HL-60 (cell line): ENCODE measurements around the gene SDHA.
"Not testable (repeated sequence)": the region's sequence is repeated elsewhere in the genome, so short reads cannot be mapped to it uniquely, and the experiment has no call there.

Experiments used
- DNase-seq, 2 experiments: peaks; one replicate each; pipeline ENCODE4 v3.0.0-alpha.2; 2010 to 2020; ENCODE audit warnings: low read depth in 1 of 2, low spot score in 1 of 2
- H3K27ac ChIP-seq: fragments of 250-450 bp; sonication (Bioruptor Pico); replicated peaks from 2 replicates; pipeline ENCODE4 v1.5.1; 2020; ENCODE audit warnings: mild to moderate bottlenecking, moderate library complexity
- H3K27me3 ChIP-seq: fragments of 250-450 bp; sonication (Bioruptor Pico); 2 replicates; pipeline ENCODE4 v1.5.1; 2021; ENCODE audit warnings: mild to moderate bottlenecking, moderate library complexity; ENCODE audit not compliant: insufficient read depth, poor library complexity, severe bottlenecking
- H3K4me3 ChIP-seq: replicated peaks from 2 replicates; pipeline ENCODE4 v1.5.1; 2011; ENCODE audit warnings: mild to moderate bottlenecking, control low read depth, low read length; ENCODE audit not compliant: insufficient read depth
- GABPA ChIP-seq: IDR thresholded peaks from 2 replicates; pipeline ENCODE4 v1.6.1; 2012; ENCODE audit warnings: low read depth
- POLR2AphosphoS5 ChIP-seq: IDR thresholded peaks from 2 replicates; pipeline ENCODE4 v1.6.1; 2012; ENCODE audit warnings: low read depth
- SPI1 ChIP-seq: IDR thresholded peaks from 2 replicates; pipeline ENCODE4 v1.6.1; 2012; ENCODE audit warnings: low read depth, mild to moderate bottlenecking, borderline replicate concordance
- TF ChIP-seq, protein P1 (sequence below): IDR thresholded peaks from 2 replicates; pipeline ENCODE4 v1.6.1; 2012; ENCODE audit warnings: low read depth; ENCODE audit not compliant: insufficient replicate concordance
- TF ChIP-seq, protein P2 (sequence below): IDR thresholded peaks from one replicate; pipeline ENCODE4 v1.5.1; 2011; ENCODE audit warnings: low read length, control low read depth, inconsistent platforms; ENCODE audit not compliant: insufficient read depth

The SDHA gene

DNA sequence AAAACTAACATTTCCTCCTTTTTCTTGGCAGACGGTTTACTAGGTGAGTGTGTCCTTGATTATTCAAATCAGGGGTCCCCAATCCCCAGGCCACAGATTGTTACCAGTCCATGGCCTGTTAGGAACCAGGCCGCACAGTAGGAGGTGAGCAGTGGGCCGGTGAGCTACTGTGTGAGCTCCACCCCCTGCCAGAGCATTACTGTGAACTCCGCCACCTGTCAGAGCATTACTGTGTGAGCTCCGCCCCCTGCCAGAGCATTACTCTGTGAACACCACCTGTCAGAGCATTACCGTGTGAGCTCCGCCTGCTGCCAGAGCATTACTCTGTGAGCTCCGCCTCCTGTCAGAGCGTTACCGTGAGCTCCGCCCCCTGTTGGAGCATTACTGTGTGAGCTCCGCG, 39.0 kb downstream of the SDHA start:
- TF ChIP-seq SPI1: no peak
- TF ChIP-seq, protein P1, sequence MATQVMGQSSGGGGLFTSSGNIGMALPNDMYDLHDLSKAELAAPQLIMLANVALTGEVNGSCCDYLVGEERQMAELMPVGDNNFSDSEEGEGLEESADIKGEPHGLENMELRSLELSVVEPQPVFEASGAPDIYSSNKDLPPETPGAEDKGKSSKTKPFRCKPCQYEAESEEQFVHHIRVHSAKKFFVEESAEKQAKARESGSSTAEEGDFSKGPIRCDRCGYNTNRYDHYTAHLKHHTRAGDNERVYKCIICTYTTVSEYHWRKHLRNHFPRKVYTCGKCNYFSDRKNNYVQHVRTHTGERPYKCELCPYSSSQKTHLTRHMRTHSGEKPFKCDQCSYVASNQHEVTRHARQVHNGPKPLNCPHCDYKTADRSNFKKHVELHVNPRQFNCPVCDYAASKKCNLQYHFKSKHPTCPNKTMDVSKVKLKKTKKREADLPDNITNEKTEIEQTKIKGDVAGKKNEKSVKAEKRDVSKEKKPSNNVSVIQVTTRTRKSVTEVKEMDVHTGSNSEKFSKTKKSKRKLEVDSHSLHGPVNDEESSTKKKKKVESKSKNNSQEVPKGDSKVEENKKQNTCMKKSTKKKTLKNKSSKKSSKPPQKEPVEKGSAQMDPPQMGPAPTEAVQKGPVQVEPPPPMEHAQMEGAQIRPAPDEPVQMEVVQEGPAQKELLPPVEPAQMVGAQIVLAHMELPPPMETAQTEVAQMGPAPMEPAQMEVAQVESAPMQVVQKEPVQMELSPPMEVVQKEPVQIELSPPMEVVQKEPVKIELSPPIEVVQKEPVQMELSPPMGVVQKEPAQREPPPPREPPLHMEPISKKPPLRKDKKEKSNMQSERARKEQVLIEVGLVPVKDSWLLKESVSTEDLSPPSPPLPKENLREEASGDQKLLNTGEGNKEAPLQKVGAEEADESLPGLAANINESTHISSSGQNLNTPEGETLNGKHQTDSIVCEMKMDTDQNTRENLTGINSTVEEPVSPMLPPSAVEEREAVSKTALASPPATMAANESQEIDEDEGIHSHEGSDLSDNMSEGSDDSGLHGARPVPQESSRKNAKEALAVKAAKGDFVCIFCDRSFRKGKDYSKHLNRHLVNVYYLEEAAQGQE: no peak
- TF ChIP-seq, protein P2, sequence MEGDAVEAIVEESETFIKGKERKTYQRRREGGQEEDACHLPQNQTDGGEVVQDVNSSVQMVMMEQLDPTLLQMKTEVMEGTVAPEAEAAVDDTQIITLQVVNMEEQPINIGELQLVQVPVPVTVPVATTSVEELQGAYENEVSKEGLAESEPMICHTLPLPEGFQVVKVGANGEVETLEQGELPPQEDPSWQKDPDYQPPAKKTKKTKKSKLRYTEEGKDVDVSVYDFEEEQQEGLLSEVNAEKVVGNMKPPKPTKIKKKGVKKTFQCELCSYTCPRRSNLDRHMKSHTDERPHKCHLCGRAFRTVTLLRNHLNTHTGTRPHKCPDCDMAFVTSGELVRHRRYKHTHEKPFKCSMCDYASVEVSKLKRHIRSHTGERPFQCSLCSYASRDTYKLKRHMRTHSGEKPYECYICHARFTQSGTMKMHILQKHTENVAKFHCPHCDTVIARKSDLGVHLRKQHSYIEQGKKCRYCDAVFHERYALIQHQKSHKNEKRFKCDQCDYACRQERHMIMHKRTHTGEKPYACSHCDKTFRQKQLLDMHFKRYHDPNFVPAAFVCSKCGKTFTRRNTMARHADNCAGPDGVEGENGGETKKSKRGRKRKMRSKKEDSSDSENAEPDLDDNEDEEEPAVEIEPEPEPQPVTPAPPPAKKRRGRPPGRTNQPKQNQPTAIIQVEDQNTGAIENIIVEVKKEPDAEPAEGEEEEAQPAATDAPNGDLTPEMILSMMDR: no peak
- no peak for TF ChIP-seq GABPA
- TF ChIP-seq POLR2AphosphoS5: no peak
- DNase-seq: no peak
- H3K4me3 ChIP-seq: no peak overlapping the region

DNA sequence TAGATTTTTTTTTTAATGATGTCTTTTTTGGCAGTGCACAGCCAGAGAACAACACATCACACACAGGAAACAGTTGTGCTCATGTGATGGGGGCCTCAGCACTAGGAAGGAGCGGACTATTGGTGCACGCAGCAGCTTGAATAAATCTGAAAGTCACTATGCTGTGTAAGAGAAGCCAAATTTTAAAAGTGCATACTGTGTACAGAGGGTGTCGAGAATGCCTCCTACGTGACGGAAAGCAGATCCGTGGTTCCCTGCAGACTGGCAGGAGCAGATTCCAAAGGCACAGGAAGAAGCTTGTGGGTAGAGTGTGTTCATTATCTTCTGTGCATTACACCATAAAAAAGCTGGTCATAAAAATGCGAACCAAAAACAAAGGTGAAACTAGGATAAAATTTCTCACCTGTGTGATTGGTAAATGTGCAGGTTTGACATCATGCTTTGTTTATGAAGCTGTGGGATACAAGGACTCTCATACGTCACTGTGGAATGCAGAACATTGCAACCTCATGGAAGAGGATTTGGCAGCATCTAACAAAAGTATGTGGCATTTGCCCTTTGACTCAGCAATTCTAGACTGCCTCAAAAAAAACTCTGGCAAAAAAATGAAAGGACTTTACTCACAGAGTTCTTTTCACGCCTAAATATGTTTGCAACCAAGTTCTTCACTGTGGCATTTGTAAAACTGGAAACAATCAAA, 45.3 kb downstream of the SDHA start:
- DNase-seq, H3K27ac ChIP-seq, H3K4me3 ChIP-seq, H3K27me3 ChIP-seq: not testable (repeated sequence)

More for the DNA sequence above, 39.0 kb downstream of the SDHA start:
- no peak overlapping the region for H3K27ac ChIP-seq
- no peaks in the 10 kb centered on the region for H3K27me3 ChIP-seq

DNA sequence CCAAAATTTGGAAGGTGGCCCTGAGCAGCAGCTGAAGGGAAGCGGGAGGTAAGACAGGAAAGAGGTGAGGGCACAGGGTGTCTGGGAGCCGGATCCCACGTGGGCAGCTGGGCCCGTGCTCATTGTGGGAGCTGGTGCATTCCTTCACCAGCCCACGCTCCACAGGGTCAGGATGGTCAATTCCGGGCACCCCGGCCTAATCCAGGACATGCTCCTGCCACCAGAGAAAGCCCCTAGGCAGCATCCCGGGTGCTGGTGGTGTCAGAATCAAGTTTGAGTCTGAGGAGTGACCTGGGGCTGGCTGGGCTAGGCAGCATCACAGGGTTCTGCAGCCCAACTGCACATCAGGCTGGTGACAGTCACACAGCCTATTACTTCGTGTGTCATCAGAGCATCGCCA, 46.2 kb downstream of the SDHA start:
- DNase-seq: no peak
- Histone ChIP-seq H3K27ac (no peak overlapping the region), H3K27me3 (no peaks in the 10 kb centered on the region), H3K4me3 (no peak overlapping the region)
- TF ChIP-seq SPI1 (no peak), POLR2AphosphoS5 (no peak), GABPA (no peak)
- TF ChIP-seq, protein P1: no peak
- TF ChIP-seq, protein P2: no peak

DNA sequence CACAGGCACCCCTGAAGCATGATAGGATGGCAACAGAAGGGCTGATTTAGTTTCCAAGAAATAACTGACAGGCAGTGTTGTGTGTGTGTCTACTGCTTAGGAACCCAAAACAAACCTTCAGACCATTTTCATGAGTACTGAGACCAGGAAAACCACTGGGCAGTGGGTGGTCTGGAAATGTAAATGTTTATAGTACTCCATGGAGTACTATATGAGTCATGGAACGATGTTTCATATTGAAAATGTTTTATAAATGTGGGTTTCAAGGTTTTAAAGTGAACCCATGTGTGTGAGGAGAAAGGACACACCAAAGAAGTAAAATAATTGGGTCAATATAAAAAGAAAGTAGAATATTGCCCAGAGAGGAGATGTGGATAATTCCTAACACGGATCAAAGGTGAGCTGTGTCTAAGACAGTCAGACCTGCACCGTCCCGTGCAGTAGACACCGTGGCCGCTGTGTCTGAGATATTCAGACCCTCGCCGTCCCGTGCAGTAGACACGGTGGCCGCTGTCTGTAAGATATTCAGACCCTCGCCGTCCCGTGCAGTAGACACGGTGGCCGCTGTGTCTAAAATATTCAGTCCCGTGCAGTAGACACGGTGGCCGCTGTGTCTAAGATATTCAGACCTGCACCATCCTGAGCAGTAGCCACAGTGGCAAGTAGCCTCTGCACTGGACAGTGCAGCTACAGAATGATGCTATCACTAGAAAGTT, 48.3 kb downstream of the SDHA start:
- not testable (repeated sequence) for H3K4me3 ChIP-seq, H3K27me3 ChIP-seq, DNase-seq, H3K27ac ChIP-seq

DNA sequence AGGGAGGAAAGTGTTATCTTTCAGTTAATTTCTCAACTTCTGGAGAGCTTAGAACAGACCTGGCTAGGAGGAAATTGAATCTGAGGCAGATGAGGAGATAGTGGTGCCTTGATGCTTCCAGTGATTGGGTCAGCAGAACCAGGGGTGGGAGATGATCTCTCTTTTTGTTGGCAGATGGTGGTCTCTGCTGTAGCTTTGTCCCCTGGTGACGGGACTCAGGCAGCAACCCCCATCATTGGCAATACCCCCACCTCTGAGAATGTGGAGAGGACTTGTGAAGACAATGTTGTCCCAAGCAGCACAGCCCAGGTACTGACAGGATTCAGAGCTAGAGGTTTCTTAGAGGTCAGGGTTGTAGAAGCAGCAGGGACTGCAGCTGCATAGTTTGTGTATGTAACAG, 49.6 kb downstream of the SDHA start:
- no peak for DNase-seq
- H3K4me3 ChIP-seq: no peak overlapping the region
- no peaks in the 10 kb centered on the region for H3K27me3 ChIP-seq
- no peak overlapping the region for H3K27ac ChIP-seq
- TF ChIP-seq, protein P2: no peak
- TF ChIP-seq POLR2AphosphoS5: no peak
- TF ChIP-seq, protein P1: no peak
- no peak for TF ChIP-seq GABPA
- no peak for TF ChIP-seq SPI1
